NCI-H2227 (cell line): ENCODE results near the gene CNTN1.

Experiments used
- DNase-seq: peaks from one replicate; lab custom pipeline; 2025; ENCODE audit not compliant: unreplicated experiment; lab: John Stamatoyannopoulos, UW

Gene CNTN1

DNA sequence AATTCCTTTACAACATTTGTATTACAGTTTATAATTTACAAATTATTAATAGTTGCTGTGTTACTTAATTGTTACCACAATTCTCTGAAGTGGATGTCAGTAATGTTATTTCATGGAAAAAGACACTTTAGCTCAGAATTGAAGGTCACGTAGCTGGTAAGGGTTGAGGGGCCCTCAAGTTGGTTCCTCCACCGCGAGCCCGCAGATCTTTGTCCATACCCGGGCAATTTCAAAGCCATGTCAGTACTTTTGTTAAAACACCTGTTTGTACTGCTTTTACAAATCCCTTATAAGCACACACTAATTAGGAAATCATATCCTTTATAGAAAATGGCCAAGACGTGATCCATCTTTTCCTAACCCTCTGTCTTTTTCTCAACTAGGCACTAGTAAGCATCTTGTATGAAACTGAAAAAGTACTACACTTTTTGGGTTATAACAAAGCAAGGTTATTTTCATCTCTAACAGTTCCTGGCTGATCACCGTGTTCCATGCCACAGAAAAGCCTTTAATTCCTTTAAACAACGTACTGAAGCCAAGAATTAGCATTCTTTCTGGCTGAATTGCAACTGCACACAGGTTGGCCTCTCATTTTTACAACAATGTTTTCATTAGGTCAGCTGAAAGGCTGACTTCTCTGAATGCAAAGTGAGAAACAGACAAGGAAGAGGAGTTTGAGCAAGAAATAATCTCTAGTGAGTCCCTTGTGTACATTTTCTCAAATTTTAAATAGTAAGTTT lies 76.1 kb downstream of the CNTN1 start:
- DNase-seq, result no peak

DNA sequence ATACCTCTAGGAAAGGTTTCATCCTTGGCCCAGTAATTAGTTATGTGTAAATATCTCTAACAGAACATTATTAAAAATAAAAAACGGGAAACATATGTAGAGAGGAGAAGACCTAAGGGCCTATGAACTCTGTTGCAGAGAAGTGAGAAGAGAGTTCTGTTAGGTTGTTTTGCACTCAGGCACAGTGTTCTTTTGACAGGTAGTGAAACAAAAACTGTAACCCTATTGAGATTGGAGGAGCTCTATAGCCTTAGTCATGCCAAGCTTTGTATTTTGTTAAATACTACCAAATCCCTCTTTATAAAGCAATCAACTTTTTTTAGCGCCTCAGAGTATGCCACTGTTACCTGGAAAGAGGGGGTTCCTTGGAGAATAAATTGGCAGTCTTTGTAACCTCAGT lies 77.6 kb downstream of the CNTN1 start:
- DNase-seq, result no peak

- no peak for DNase-seq
These were observed 78.5 kb downstream of the CNTN1 start for GRCh38 chr12:40770781-40771180.

DNA sequence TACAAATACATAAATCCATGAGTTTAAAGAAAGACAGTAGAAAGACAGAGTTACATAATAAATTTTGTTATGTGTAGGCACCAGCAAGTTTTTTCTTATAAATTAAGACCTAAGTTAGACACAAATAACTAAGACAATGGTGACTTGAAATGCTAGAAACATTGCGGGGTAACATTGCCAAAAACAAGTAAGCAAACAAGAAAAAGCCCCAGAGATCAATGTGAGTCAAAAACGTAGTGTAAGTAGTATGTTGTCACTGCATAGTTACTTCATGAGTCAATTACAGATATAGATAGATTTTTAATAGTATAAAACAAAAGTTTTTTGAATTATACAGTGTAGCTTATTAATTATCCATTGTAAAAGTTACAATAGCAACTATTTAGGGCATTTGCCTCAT lies 83.4 kb downstream of the CNTN1 start:
- no peak for DNase-seq

DNA sequence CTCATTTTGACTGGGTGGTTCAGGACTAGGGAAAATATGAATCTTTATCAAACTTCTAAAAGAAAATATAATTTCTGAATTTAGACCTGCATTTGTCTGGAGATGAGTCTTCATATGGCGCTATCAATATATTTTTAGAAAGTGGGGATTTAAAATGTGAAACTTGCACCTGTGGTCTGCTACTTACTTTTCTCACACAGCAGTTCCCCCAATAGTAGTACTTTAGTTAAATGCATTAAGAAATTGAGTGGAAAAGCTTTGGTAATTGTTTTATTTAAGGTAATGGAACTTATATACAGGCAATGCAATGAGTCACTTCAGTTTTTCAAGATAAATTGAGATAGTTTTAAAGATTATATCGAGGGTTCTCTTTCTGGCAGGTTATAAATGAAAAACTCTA lies 91.9 kb downstream of the CNTN1 start:
- no peak for DNase-seq

DNA sequence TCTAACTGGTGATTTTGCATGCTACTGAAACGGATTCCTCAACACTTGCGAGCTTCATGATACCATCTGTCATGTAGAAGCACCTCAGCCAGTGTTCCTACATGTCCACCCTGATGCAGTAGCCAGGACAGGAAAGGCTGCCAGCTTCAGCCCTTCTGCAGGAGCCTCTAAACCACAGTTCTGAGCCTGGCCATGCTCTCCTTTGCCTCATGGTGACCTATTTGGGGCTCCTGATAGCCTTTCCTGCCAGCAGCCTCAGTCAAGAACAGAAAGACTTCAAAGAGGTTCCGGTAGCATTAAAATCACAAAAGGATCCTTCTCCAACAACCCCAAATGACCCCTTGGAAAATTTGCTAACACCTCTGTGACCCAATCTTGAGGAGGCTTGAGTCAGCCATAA lies 96.0 kb downstream of the CNTN1 start:
- no peak for DNase-seq

DNA sequence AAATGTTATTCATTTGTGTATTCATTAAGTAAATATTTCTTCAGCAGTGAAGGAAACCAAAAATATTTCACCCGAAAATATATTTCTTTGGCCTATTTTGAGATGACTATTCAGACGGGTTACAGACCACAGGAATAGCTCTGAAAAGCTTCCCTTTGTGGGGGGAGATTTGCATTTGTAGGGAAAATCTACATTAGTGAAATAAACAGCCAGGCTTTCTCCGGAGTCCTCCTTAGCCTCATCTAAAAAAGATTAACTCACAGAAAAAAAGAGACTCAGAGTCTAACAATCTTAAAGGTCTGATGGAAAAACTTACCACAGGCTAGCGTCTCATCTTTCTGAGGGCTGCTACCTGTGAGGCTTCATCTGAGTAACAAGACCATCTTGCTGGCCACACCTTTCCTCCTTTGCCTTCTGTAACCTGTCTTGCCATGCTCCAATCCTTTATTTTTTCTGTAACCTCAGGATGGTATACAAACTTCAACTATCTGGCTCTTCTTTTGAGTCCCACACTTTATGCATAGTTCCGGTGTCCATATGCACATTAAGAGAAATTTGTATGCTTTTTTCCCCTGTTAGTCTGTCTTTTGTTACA lies 100.7 kb downstream of the CNTN1 start:
- DNase-seq, result no peak

DNA sequence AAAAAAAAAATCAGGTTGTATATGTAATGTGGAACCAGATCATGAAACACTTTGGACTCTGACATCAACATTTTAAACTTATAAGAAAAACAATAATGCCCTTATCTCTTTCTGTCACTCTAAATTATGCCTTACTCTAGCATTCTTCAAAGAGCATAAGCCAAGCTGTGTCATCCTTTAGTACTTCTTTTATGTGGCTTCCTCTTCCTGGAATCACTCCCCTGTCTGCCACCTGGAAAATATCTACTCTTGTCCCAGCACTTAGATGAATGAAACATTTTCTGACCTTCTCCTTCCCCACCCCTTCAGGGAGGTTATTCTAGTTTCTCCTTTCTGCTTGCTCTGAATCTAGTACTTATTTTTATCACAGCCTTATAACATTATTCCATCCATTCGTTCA lies 101.2 kb downstream of the CNTN1 start:
- DNase-seq, result no peak

DNA sequence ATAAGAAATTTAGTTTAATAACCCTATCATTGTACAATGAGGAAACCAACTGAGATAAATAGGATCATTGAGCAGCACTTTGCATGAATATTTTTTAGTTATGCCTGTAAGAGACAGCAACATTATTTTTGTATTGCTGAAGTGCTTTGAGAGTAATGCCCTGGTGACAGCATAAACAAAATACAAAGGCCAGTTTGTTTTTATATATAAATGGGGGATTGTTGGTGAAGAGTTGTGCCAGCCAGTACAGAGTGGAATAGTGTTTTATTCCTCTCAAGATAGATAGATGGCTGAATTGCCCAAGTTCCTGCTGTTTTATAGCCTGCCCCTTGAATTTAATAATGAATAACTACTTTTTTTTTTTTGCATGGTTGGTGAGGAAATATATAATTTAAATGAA lies 101.8 kb downstream of the CNTN1 start:
- DNase-seq, result no peak

GRCh38 chr12:40801082-40801481 lies 108.8 kb downstream of the CNTN1 start:
- DNase-seq, result no peak

DNA sequence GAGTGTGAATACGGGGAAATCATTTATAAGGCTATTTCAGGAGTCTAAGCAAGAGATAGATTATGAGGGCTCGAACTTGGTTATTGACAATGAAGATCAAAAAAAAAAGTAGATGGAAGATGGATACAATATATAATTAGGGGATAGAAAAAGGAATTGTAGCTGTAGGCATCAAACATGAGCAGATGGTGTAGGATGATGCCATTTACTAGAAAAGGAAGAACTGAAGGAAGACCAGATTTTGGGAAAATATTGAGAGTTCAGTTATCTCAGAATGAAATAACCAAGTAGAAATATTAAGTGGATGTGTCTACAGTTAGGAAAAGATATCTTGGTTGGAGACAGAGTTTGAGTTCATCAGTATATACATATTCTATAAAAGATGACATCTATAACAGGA lies 109.6 kb downstream of the CNTN1 start:
- no peak for DNase-seq

GRCh38 chr12:40802656-40803055 lies 110.4 kb downstream of the CNTN1 start:
- no peak for DNase-seq

DNA sequence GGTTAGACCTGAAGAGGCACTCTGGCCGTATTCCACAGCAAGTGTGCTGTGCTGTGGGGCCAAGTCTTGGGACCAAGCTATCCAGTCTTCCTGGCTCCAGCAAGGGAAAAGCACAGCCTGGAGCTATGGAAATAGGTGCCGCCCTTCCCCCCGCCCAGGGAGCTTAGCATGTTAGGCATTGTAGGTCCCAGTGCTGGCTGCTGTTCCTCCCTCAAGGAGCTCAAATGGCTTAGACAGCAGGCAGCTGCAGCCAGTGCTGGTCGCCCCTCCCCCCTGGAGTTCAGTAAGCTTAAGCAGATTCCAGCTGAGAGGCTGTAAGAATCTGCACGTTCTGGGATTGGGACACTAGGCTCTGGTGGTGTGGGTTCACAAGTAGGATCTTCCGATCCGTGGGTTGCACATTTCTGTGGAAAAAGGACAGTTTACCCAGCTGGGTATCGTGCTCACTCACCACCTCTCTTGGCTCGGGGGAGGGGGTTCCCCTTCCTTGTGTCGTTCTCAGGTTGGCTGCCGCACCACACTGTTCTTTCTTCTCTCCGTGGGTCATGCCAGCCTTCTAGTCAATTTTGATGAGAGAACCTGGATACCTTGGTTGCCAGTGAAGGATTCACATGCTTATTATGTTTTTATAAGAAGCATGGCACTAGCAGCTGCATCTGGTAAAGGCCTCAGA lies 127.3 kb downstream of the CNTN1 start:
- DNase-seq, result no peak

- DNase-seq, result no peak
These were observed 128.7 kb downstream of the CNTN1 start for GRCh38 chr12:40820794-40821484.

GRCh38 chr12:40825156-40825555 lies 132.9 kb downstream of the CNTN1 start:
- no peak for DNase-seq

GRCh38 chr12:40827683-40828592 lies 135.7 kb downstream of the CNTN1 start:
- no peak for DNase-seq

DNA sequence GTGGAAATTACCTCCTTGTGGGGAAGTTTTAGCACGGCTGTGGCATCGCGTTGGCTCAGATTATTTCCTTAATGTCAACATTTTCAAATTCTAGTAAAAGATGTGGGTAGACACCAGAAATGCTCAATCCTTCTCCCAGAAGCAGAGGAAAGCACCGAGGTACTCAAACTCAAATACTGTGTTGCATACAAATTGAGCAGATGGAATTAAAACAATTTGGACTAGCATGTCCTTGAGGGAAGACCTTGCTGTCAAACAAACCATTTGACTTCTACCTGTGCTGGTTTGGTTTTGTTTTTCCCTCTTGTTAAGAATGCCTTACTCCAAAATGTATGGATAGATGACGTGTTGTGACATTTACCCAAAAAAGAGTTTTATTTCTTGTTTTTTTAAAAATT lies 136.4 kb downstream of the CNTN1 start:
- no peak for DNase-seq

DNA sequence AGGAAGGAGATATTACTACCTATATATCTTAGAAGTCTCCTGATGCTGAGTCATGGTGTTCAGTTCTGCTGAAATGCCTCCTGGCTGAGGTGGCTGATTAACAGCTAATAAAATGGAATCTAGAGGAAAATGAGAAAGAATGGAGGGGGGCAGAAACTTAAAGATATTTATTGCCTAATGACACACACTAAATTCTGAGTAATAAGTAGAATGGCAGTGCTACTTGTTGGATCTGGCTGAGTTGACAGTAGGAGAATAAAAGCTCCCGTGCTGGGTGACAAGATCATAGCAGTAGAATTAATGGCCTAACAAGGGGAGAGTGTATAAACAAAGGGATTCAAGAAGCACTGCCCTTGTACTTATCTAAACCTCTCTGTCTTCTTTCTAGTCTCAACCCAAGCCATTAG lies 137.5 kb downstream of the CNTN1 start:
- no peak for DNase-seq

DNA sequence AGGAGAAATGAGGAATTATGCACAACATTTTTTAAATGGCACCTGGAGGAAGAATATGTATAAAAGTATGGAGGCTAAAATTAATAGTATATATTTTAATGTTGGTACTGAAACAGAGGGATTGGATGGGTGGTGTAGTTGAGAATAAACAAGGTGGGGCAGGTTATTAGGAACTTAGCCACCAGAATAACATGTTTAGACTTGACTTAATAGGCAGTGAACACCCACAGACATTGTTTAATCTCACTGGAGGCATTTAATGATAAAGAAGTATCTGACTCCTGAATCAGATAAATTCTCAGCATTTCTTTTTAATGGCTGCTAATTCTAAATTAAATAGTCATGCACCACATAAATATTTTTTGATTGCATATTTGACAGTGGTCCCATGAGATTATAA lies 139.7 kb downstream of the CNTN1 start:
- DNase-seq, result no peak

GRCh38 chr12:40832668-40833067 lies 140.4 kb downstream of the CNTN1 start:
- DNase-seq, result no peak

DNA sequence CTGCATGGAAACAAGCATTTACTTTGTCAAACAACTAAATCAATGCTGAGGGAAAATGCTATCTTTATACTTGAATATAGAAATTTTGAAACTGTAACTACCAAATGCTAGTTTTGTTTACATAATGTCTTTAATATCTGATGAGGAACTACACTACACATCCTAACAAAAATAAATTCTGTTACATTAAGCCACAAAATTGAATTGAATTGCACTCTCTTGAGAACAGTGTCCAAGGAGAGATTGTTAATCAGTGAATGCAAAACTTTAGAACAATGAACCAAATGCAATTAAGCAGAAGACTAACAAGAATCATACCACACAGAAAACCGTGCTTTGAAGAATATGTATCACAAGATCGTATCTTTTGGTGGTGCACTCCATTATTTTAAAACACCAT lies 141.6 kb downstream of the CNTN1 start:
- no peak for DNase-seq
